Uterus (tissue), 4 donors: ENCODE measurements around the gene RNASE13. TPM values are rescaled to one million over a fixed set of nuclear protein-coding genes. Genes with fewer than 3 reads are reported as not detected.
"Not testable (repeated sequence)": the region's sequence is repeated elsewhere in the genome, so short reads cannot be mapped to it uniquely, and the experiment has no call there.

Experiments used
- DNase-seq, 2 donors: peaks; one replicate each; pipeline ENCODE4 v3.0.0-alpha.2; 2019 to 2020
- H3K27ac ChIP-seq, 2 donors: fragments of 200-600 bp; sonication (generic); 1 replicate in 1 of 2; 2 replicates in 1 of 2; pipeline ENCODE4 v1.5.1; 2016 to 2018
- H3K27me3 ChIP-seq, 2 donors: fragments of 200-600 bp; sonication (generic); one replicate each; pipeline ENCODE4 v1.5.1; 2018 to 2019; ENCODE audit warnings: control low read depth in 1 of 2
- H3K36me3 ChIP-seq, 2 donors: fragments of 200-600 bp; sonication (generic); one replicate each; pipeline ENCODE4 v1.5.1; 2019; ENCODE audit warnings: control low read depth in 1 of 2
- H3K4me1 ChIP-seq, 2 donors: fragments of 200-600 bp; sonication (generic); one replicate each; pipeline ENCODE4 v1.5.1; 2018 to 2019; ENCODE audit warnings: control low read depth in 1 of 2
- H3K4me3 ChIP-seq, 2 donors: fragments of 200-600 bp; sonication (generic); 1 replicate in 1 of 2; 2 replicates in 1 of 2; pipeline ENCODE4 v1.5.1; 2018 to 2019; ENCODE audit warnings: mild to moderate bottlenecking in 1 of 2
- H3K9me3 ChIP-seq, 2 donors: fragments of 200-600 bp; sonication (generic); one replicate each; pipeline ENCODE4 v1.5.1; 2019; ENCODE audit warnings: control low read depth in 1 of 2
- POLR2A ChIP-seq, 2 donors: fragments of 450-650 bp; IDR thresholded peaks; one replicate each; pipeline ENCODE4 v1.6.1; 2016; ENCODE audit warnings: antibody characterized with exemption in 2 of 2, mild to moderate bottlenecking in 1 of 2, moderate library complexity in 1 of 2
- intact Hi-C: fragments of 100-400 bp; cut with DNase I; formaldehyde crosslinking; loops from one replicate; pipeline ENCODE4 v1.15.1; 2023; ENCODE audit warnings: low total_unique reads
- microRNA-seq: library from miRNA; unstranded; fragments of <30 nt; microRNA quantifications from one replicate; pipeline ENCODE4, GENCODE V29; 2016; ENCODE audit warnings: borderline microRNAs expressed, borderline replicate concordance
- total RNA-seq, 4 donors: library from RNA; depleted of rRNA in 3 of 4; stranded (reverse); fragments of >200 nt in 3 of 4; gene quantifications; one replicate each; pipeline versions ENCODE4 v1.1.0 to v1.2.4, GENCODE V29; 2014 to 2023
- TF ChIP-seq, protein P1 (sequence below), 4 experiments: fragments of 200-600 bp in 2 of 4; fragments of 450-650 bp in 2 of 4; sonication (generic) in 2 of 4; IDR thresholded peaks; one replicate each; pipeline ENCODE4 v1.5.1; 2016 to 2019; ENCODE audit warnings: antibody characterized with exemption in 4 of 4, mild to moderate bottlenecking in 2 of 4, moderate library complexity in 1 of 4
- donor health status: DM: yes; HTN: yes; CAD: no.

The RNASE13 gene
- total RNA-seq, 4 donors from 2014 or later, result not detected

DNA sequence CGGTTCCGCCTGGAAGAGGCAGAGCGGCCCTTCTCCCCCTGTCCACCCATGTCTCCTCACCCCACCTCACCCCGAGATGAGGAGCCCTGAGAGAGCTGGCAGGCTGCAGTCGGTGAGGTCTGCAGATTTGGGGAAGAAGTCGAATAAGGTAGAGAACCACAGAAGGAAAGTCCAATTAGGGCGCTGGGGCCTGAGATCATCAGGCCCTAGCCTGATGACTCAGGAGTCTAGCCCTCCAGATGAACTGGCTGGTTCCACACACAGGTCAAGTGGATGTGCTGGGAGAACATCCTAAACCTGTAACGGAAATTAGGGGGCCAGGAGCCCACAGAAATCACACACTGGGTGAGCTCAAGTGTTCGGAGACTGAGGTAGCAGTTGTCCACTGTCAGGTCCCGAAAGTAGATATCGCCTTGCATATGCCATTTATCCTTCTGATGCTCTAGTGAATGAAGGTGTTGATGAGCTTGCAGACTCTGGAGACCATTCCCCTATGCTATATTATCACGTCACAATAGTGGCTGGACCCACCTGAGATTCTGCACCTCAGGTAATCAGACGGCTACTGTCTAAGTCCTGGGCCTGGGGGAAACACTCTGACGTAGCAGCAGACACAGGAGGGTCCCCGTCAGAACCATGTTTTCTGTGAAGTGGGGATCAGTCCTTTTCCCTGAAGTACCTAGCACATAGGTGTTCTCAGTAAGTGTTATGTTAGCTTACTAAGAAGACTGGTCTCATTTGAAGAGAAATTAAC, 45.7 kb downstream of the RNASE13 start:
- Histone ChIP-seq H3K4me3 (peak overlapping the region; percentile 20 to 87), H3K36me3 (no peaks in the 10 kb centered on the region), H3K9me3 (no peaks in the 10 kb centered on the region), H3K27me3 (no peaks in the 10 kb centered on the region), H3K27ac (peak overlapping the region; percentile 83 to 91), H3K4me1 (peaks cover 0 to 15% of the 10 kb centered on the region in 2 donors)
- intact Hi-C loops, result no loop called here
- TF ChIP-seq POLR2A (IDR thresholded peaks at IDR 0.05), result no peak
- TF ChIP-seq, protein P1, sequence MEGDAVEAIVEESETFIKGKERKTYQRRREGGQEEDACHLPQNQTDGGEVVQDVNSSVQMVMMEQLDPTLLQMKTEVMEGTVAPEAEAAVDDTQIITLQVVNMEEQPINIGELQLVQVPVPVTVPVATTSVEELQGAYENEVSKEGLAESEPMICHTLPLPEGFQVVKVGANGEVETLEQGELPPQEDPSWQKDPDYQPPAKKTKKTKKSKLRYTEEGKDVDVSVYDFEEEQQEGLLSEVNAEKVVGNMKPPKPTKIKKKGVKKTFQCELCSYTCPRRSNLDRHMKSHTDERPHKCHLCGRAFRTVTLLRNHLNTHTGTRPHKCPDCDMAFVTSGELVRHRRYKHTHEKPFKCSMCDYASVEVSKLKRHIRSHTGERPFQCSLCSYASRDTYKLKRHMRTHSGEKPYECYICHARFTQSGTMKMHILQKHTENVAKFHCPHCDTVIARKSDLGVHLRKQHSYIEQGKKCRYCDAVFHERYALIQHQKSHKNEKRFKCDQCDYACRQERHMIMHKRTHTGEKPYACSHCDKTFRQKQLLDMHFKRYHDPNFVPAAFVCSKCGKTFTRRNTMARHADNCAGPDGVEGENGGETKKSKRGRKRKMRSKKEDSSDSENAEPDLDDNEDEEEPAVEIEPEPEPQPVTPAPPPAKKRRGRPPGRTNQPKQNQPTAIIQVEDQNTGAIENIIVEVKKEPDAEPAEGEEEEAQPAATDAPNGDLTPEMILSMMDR (IDR thresholded peaks at IDR 0.05), result peak in 1 of 4 experiments; percentile 1
- DNase-seq, result no peak

DNA sequence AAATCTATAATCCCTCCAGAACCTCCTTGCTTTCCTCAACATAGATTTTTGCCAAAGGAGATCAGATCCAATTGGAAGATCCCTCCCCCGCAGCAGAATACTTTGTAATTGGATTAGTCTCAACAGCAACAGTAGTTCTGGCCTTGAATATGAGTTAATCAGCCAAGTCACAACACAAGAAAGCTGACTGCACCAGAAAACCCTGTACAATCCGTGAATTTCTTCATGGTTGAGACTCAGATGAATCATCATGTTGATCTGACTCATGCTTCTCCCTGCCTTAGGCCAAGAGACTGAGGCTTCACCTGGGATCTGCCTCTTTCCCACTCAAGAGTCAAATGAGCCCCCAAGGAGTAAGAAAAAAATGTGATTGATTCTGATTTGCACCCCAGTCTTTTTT, 47.8 kb downstream of the RNASE13 start:
- H3K36me3 ChIP-seq, result no peaks in the 10 kb centered on the region
- peak; percentile 35 to 52 for DNase-seq
- H3K9me3 ChIP-seq, result no peaks in the 10 kb centered on the region
- H3K27ac ChIP-seq, result peak overlapping the region; percentile 63 to 68
- intact Hi-C loops, result no loop called here
- H3K4me3 ChIP-seq, result no peak overlapping the region
- no peaks in the 10 kb centered on the region for H3K27me3 ChIP-seq
- peaks cover 0 to 11% of the 10 kb centered on the region in 2 donors for H3K4me1 ChIP-seq
- TF ChIP-seq, protein P1 (IDR thresholded peaks at IDR 0.05), result no peak
- TF ChIP-seq POLR2A (IDR thresholded peaks at IDR 0.05), result no peak

DNA sequence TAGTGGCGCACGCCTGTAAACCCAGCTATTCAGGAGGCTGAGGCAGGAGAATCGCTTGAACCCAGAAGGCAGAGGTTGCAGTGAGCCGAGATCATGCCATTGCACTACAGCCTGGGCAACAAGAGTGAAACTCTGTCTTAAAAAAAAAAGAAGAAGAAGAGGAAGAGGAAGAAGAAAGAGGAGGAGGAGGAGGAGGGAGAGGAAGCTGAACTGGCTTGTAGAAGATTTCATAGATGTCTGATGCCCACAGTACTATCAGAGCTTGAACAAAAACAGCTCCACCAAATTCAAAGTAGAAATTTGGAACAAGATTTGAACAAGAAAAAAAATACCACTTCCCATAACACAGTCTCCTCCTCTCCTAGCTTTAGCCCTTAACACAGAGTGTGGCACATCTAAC, 49.0 kb downstream of the RNASE13 start:
- H3K27ac ChIP-seq, H3K9me3 ChIP-seq, DNase-seq, H3K27me3 ChIP-seq, intact Hi-C loops, H3K4me3 ChIP-seq, H3K36me3 ChIP-seq, H3K4me1 ChIP-seq: not testable (repeated sequence)

Small RNA genes lying within 50 kb of the gene (microRNA-seq; reads per million reads assigned to microRNA genes)
- gene MIR6717, result not detected

Other genes with a start within 250 kb of the RNASE13 start
- gene RNASE1, start 232.0 kb downstream of the RNASE13 start, total RNA-seq, result 100 to 1,000 TPM; 107 to 299 (median 167) TPM
- not detected for gene RNASE3, start 143.4 kb downstream of the RNASE13 start, total RNA-seq
- 1 to 10 TPM in 2 of 4 donors, under 1 TPM in 1, not detected in 1; 0.51 to 1.8 (median 1.0) TPM for gene RNASE2, start 79.3 kb downstream of the RNASE13 start, total RNA-seq
- gene METTL17, start 44.8 kb downstream of the RNASE13 start, total RNA-seq, result 10 to 100 TPM; 46.6 to 73.5 (median 65.9) TPM
- gene SLC39A2, start 35.5 kb downstream of the RNASE13 start, total RNA-seq, result under 1 TPM in 2 of 4 donors, not detected in 2; 0.52 to 0.97 TPM
- 100 to 1,000 TPM; 111 to 563 (median 200) TPM for gene NDRG2, start 9.7 kb downstream of the RNASE13 start, total RNA-seq
- under 1 TPM in 1 of 4 donors, not detected in 3; 0.67 TPM for gene TPPP2, start 4.6 kb downstream of the RNASE13 start, total RNA-seq
- gene RNASE7, start 7.6 kb upstream of the RNASE13 start, total RNA-seq, result not detected
- gene RNASE8, start 23.0 kb upstream of the RNASE13 start, total RNA-seq, result not detected
- 100 to 1,000 TPM in 2 of 4 donors, 10 to 100 TPM in 2; 25.3 to 103 (median 66.9) TPM for gene ARHGEF40, start 35.5 kb upstream of the RNASE13 start, total RNA-seq
- gene ZNF219, start 63.8 kb upstream of the RNASE13 start, total RNA-seq, result 10 to 100 TPM in 3 of 4 donors, 1 to 10 TPM in 1; 7.4 to 56.8 (median 15.9) TPM
- gene TMEM253, start 66.3 kb upstream of the RNASE13 start, total RNA-seq, result under 1 TPM in 1 of 4 donors, not detected in 3; 0.85 TPM
- gene OR5AU1, start 121.3 kb upstream of the RNASE13 start, total RNA-seq, result not detected
- 100 to 1,000 TPM; 378 to 599 (median 531) TPM for gene HNRNPC, start 234.6 kb upstream of the RNASE13 start, total RNA-seq
- gene RPGRIP1, start 245.3 kb upstream of the RNASE13 start, total RNA-seq, result under 1 TPM in 1 of 4 donors, not detected in 3; 0.14 TPM